Dedifferentiated amniotic fluid mesenchymal stem cell (primary cell): ENCODE results near the gene GLDN.
"Not testable (repeated sequence)": the region's sequence is repeated elsewhere in the genome, so short reads cannot be mapped to it uniquely, and the experiment has no call there.

ENCODE experiments used
- DNase-seq: peaks from one replicate; pipeline ENCODE4 v3.0.0-alpha.2; 2016; ENCODE audit errors: extremely low spot score

Gene GLDN

GRCh38 chr15:51444807-51445206, 103.4 kb downstream of the GLDN start:
- no peak for DNase-seq

- DNase-seq: not testable (repeated sequence)
These were observed 104.7 kb downstream of the GLDN start for GRCh38 chr15:51446029-51446744.

GRCh38 chr15:51447855-51448621, 106.6 kb downstream of the GLDN start:
- DNase-seq: no peak

- DNase-seq: no peak
These were observed 107.4 kb downstream of the GLDN start for GRCh38 chr15:51448622-51449399.

GRCh38 chr15:51450001-51450400, 108.5 kb downstream of the GLDN start:
- DNase-seq: no peak
